HG03196 (cell line): ENCODE data around the gene NF1.
"Not testable (repeated sequence)": the region's sequence is repeated elsewhere in the genome, so short reads cannot be mapped to it uniquely, and the experiment has no call there.

Source experiments
- ATAC-seq: cut with Tn5 transposase; IDR thresholded peaks from one replicate; pipeline ENCODE4 v1.9.1; 2021; ENCODE audit not compliant: unreplicated experiment

NF1 gene

DNA sequence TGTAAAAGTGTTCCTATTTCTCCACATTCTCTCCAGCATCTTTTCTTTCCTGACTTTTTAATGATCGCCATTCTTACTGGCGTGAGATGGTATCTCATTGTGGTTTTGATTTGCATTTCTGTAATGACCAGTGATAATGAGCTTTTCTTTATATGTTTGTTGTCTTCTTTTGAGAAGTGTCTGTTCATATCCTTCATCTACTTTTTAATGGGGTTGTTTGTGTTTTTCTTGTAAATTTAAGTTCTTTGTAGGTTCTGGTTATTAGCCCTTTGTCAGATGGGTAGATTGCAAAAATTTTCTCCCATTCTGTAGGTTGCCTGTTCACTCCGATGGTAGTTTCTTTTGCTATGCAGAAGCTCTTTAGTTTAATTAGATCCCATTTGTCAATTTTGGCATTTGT is 81.4 kb downstream of the NF1 start:
- not testable (repeated sequence) for ATAC-seq

DNA sequence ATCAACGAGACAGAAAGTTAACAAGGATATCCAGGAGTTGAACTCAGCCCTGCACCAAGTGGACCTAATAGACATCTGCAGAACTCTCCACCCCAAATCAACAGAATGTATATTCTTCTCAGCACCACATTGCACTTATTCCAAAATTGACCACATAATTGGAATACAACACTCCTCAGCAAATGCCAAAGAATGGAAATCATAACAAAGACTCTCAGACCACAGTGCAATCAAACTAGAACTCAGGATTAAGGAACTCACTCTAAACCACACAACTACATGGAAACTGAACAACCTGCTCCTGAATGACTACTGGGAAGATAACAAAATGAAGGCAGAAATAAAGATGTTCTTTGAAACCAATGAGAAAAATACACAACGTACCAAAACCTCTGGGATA is 84.2 kb downstream of the NF1 start:
- not testable (repeated sequence) for ATAC-seq

DNA sequence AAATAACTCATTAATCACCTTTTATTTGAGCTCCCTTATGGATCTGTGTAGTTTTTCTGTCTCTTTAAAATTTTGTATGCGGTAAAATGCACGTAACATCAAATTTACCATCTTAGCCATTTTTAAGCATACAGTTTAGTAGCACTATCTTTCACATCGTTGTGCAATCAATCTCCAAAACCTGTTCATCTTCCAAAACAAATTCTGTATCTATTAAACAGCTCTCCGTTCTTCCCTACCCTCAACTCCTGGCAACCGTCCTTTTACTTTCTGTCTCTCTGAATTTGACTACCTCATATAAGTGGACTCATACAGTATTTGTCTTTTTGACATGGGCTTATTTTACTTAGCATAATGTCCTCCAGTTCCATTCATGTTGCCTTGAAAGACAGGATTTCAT is 100.5 kb downstream of the NF1 start:
- no peak for ATAC-seq

DNA sequence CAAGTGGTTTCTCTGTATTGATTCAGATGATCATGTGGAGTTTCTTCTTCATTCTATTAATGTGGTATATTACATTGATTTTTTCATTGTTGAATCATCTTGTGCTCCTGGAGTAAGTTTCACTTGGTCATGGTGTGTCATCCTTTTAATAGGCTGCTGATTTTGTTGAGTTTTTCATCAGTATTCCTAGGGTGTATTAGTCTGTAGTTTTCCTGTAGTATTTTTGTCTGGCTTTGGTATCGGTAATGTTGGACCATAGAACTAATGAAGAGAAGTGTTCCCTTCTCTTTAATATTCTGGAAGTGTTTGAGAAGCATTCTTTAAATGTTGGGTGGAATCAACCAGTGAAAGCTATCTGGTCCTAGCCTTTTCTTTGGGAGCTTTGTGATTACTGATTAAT is 103.2 kb downstream of the NF1 start:
- no peak for ATAC-seq

DNA sequence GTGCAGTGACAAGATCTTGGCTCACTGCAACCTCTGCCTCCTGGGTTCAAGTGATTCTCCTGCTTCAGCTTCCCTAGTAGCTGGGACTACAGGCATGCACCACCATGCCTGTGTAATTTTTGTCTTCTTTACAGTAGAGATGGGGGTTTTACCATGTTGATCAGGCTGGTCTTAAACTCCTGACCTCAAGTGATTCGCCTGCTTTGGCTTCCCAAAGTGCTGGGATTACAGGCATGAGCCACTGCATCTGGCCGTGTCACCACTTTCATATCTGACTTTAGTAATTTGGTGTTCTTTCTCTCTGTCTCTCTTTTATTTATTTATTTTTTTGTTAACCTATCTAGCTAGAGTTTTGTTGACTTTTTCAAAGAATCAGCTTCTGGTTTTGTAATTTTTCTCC is 103.9 kb downstream of the NF1 start:
- not testable (repeated sequence) for ATAC-seq

DNA sequence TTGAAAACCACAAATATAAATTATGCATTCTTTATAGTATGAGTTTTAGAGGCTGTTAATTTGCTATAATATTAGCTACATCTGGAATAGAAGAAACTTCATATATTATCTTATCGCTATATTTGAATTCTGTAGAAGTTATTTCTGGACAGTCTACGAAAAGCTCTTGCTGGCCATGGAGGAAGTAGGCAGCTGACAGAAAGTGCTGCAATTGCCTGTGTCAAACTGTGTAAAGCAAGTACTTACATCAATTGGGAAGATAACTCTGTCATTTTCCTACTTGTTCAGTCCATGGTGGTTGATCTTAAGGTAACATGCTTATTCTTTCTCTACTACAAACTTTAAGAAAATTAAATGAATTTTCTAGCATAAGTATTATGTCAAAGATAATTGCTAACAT is 105.5 kb downstream of the NF1 start:
- no peak for ATAC-seq

DNA sequence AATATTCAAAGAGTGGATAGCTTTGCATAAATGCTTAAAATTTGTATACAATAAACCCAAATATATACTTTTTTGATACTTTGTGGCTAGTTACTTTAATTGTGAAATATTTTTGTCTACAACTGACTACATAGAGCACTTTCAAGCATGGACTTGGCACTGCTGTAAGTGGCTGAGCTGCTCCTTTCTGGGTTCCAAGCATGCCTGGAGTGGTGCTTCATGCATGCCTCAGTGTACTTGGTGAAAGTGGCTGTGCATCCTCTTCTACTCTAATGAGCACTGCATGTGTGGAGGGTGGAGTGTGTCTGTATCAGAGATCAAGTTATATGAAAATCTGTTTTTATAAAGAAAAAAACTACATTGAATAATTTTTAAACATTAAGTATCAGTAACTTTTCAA is 108.2 kb downstream of the NF1 start:
- ATAC-seq, result no peak

DNA sequence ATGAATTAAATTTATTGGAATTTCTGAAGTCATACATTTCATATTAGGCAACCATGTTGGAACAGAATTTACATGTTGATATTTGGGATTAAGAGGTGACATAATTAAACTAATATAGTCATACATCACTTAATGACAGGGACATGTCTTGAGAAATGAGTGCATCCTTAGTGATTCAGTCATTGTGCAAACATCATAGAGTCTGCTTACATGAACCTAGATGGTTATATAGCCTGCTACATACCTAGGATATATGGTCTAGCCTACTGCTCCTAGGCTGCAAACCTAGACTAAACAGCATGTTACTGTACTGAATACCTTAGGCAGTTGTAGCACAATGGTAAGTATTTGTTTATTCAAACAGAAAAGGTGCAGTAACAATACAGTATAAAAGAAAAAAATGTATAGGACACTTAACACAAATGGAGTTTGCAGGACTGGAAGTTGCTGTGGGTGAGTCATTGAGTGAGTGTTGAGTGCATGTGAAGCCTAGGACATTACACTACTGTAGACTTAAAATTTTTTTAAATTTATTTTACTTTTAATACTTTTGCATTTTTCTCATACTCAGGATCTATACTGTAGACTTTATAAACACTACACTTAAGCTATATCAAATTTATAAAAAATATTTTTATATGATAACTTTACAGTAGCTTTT is 116.7 kb downstream of the NF1 start:
- no peak for ATAC-seq

DNA sequence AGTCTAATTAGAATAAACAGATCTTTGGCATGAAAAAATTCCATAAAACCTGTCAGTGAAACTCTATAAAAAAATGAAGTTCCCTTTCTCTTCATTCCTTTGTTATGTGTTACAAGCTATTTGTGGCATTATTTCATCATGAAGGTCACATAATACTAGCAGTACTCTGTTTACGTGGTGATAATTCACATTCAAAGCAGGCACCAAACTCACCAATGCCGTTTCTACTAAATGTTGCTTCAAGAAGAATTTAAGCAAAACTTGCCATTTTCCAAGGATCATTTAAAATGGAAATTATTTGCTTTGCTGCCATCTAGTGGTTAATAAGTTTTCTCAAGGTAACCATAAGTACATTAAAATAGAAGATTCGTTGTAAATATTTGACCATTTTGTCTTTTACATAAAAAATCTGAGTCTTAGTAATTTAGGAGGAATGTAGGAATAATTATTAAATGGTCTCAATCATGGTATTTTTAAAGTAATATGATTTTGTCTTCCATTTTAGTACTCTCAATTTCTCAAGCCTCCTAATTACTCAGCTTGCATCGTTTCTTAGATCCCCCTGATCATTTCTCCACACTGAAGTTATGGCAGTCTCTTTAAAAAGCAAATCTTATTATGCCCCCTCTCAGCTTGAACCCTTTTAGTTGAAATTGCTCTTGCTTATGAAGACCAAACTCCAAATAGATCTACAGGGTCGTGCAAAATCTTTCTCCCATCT is 121.4 kb downstream of the NF1 start:
- no peak for ATAC-seq

DNA sequence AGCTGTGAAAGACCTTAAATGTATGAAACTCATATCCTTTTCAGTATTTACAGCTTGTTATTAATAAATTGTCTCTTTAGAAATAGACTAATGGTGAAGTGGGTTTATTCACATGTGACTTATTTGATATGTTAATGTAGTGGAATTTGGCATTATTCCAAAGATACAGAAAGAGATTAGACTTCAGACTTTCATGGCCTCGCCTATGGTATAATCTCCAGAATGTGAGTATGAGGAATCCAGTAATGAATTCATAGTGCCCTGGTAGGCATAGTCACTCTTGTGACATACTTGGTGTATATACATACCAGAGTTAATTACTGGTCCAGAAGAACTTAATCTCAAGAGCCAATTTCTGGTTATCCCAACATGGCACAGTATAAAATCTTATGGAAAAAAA is 129.6 kb downstream of the NF1 start:
- ATAC-seq, result no peak

DNA sequence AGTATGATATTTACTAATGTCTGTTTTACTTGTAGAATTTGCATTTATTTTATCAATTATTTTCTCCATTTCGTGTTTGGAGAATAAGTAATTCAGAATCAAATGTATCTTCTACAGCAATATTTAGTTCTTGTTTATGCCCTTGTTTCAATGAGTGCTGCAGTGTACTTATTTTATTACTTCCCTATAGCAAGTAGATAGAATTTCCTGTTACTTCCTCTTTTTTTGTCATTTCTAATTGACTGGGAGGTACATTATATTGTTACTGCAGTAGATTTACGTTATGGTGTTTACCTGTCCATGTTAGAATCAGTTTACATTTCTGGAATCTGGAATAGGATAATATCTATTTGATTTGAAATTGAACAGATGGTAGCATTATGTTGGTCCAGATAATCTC is 131.1 kb downstream of the NF1 start:
- no peak for ATAC-seq

DNA sequence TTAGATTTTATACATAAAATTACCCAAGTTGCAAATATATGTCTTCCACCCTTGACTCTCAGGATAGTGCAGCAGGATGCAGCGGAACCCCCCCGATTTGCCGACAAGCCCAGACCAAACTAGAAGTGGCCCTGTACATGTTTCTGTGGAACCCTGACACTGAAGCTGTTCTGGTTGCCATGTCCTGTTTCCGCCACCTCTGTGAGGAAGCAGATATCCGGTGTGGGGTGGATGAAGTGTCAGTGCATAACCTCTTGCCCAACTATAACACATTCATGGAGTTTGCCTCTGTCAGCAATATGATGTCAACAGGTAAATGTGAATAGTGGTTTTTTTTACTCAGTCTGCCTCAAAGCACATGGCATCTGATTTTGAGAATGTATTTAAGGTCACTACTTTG is 131.6 kb downstream of the NF1 start:
- ATAC-seq, result no peak

DNA sequence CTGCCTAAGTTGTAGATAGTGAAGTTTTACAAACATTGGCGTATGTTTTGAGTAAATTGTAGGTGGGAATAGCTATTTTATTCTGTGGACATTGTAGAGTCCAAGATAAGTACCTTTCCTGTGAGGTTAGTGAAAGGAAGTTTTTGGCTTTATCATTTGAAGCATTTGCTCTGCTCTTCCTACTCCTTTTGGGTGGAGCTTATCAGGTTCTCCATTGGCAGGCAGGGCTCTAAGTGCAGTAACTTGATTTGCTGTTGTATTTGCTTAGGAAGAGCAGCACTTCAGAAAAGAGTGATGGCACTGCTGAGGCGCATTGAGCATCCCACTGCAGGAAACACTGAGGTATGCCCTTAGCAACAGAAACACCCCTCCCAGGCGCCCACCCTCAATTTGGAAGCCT is 132.2 kb downstream of the NF1 start:
- no peak for ATAC-seq

DNA sequence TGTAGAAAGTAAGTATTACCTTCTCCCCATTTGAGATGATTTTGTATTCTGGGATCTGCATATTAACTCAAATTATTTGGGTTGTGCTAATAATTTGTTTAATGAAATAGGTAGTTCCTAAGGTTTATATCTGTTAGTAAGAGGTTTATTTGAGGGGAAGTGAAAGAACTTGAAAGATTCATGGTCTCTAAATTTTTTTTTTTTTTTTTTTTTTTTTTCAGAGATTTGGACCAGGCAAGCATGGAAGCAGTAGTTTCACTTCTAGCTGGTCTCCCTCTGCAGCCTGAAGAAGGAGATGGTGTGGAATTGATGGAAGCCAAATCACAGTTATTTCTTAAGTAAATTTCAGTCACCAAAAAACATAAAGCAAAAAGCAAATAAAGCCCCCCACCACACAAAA is 137.1 kb downstream of the NF1 start:
- ATAC-seq, result no peak

DNA sequence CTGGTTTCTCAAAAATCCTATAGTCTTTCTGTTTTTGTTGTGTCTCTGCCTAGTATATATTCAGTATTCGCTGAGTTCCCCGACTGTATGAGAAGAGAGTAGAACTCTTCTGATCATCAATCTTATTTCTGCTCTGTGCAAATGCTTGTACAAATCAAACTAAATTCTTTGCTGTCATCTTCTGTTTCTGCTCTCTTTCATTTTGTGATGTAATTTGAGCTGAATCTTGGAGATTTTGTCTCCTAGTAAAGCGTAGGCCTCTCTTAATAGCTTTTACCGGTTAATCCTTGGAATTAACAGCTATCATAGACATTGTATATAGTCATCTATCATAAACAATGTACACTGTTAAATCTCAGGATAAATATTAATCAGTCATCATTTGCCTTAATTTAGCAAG is 140.3 kb downstream of the NF1 start:
- no peak for ATAC-seq

DNA sequence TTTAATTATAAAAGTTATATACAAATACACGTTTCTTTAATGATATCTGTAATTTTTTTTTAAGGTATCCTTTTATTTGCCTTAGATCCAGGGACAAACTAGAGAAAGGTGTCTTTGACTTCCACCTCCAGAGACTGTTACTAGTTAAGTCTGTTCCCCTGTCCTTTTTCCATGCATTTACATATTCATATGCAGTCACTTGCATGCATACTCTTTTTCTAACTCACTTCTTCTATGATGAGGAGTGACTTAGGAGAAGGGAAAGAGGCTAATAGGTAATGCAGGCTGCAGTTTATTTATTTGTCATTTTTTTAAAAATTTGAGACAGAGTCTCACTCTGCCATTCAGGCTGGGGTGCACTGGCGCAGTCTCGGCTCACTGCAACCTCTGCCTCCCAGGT is 141.4 kb downstream of the NF1 start:
- no peak for ATAC-seq

DNA sequence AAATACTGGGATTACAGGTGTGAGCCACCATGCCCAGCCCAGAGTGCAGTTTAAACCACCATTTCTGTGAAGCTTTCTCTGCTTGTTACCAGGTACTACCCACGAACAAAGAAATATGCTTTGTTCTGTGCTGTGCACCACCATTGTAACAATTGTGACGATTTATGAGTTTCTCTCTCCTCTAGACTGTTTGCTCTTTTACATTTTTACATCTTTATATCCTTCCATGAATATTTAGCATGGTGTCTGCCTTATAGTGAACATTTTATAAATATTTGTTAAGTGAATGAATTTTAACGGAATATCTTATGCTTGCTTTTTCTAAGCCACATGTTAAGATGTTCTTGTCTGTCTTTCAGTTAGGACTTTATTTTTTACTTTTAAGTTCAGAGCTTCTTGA is 141.9 kb downstream of the NF1 start:
- no peak for ATAC-seq

DNA sequence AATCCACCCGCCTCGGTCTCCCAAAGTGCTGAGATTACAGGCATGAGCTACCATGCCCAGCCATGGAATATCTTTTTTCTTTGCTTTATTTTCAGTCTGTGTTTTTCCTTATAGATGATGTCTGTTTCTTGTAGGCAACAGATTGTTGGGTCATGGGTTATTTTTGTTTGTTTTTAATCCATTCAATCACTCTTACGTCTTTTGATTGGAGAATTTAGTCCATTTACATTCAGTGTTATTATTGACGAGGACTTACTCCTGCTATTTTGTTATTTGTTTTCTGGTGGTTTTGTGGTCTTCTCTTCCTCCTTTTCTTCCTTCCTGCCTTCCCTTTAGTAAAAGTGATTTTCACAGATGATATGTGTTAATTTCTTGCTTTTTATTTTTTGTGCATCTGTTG is 146.3 kb downstream of the NF1 start:
- ATAC-seq, result no peak

DNA sequence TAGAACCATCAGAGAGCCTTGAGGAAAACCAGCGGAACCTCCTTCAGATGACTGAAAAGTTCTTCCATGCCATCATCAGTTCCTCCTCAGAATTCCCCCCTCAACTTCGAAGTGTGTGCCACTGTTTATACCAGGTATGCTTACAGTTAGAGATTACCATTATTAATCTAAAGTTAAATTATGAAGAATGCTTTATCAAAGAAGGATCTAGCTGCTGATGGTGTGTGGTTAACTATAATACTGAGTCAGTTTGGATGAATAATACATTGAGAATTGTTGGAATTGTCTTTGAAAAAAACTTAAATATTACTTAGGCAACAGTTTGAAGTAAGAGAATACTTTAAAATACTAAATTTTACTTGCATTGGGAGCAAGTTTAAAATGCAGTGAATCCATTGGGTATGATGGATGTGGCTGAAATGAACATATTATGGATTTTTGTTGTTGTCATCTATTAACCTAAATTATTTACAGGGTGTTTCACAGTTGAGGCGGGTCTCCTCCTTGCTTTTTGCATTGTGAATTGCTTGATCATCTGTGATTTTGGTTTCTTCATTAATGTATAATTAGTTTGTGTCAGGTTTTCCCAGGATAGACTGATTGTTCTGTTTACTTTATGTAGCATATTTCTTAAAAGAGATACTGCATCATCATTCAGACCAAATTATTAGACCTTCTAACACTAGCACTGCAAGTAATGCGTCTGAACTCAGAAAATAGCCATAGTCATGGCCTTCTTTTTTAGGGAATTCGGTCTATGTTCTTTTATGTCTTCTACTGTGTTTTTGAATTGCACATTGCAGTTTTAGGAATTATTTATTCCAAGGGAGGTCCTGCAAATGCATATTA is 154.4 kb downstream of the NF1 start:
- ATAC-seq, result no peak

DNA sequence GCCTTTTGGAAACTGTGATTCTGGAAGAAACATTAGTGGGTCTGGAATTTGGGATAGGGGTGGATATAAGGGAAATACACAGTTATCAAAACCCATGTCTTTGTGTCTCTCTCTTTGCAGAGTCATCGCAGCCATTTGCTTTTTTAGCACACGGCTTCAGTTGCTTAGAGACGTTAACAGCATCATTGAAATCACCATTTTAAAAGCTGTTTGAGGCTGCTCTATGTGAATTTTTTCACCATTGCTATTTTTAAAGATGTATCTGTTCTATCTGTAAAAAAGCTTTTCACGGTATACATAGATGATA is 155.0 kb downstream of the NF1 start:
- ATAC-seq, result no peak

DNA sequence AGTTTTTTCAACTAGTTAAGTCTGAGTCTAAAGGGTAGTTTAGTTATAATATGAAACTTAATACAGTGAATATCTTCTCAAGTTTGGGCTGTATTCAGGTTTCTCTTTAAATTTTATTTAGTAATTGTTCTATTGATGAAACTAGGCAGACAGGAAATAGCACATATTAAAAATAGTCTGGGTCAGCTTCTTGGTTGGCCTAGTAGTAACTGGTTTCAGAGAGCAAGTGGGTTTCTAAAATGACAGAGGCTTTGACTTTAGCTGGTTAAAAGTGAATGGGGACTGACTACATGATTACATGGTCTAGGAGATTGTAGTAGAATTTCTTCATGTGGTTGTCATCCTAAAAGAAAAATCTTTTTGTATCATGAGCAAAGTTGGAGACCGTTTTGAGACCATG is 155.5 kb downstream of the NF1 start:
- no peak for ATAC-seq
